Measurements from ENCODE around the gene AUTS2. TPM values are rescaled to one million over a fixed set of nuclear protein-coding genes. Genes with fewer than 3 reads are reported as not detected.
A peak's percentile ranks its signal among the peaks of the same experiment; 100 is the strongest.

Gene AUTS2
- total and polyA plus RNA-seq, 2 of the 8 experiments (the other 6 are each of a cell fraction or from before 2014, with no cell fraction given), result 25.9 to 101 TPM

DNA sequence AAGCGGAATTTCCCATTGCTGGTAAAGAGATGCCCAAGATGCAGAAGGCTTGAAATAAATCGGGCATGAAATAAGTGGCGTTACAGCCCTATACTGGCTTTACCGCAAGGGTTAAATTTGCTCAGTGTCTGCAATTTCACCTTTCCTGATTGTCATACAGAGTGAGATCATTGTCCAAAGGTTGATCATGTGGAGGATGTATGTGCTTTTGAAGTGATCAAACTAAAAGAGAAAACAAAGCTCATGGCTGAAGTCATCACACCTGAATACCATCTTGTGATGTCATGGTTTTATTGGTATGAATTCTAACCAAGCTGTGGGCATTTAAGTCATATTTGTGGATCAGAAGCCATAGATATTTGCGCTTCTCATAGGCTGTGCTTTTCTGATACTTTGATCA, 635.5 kb downstream of the AUTS2 start:
- no peak overlapping the region for H3K14ac ChIP-seq (ENCODE audit: insufficient read length)
- no peak overlapping the region for H3K18ac ChIP-seq (ENCODE audit: extremely low read depth, low read length)
- H3K9me3 ChIP-seq (ENCODE audit: insufficient read depth in 2 of 2, low read depth in 1 of 2, low read length in 1 of 2), result peaks cover 6 to 14% of the 10 kb centered on the region in 2 experiments; a peak in 2 of 4 replicates
- no peak overlapping the region for H3K56ac ChIP-seq (replicated peaks; ENCODE audit: insufficient read length, low read depth, low read length)
- H4K8ac ChIP-seq (ENCODE audit: extremely low read depth, insufficient read depth, low read length), result no peak overlapping the region
- no peak overlapping the region for H3K4ac ChIP-seq (replicated peaks; ENCODE audit: insufficient read length, low read depth, low read length)
- H2BK12ac ChIP-seq (ENCODE audit: low read depth, low read length), result no peak overlapping the region
- peak; percentile 57 for FAIRE-seq
- H3K23me2 ChIP-seq (ENCODE audit: low read depth, low read length), result no peaks in the 10 kb centered on the region; the same call in 1 of the 2 replicates
- no peaks in the 10 kb centered on the region for H3K36me3 ChIP-seq (ENCODE audit: control insufficient read depth in 2 of 4, insufficient read depth in 4 of 4, low read length in 3 of 4)
- H2BK20ac ChIP-seq (ENCODE audit: low read length), result no peak overlapping the region
- no peak overlapping the region for H3K9ac ChIP-seq (replicated peaks in 1 of 4; ENCODE audit: extremely low read depth in 1 of 4, low read depth in 3 of 4, low read length in 3 of 4)
- DNase-seq (ENCODE audit: low read depth in 1 of 2, low spot score in 2 of 2), result no peak
- no peaks in the 10 kb centered on the region for H3K79me1 ChIP-seq (ENCODE audit: low read depth, low read length)
- H2BK15ac ChIP-seq (ENCODE audit: low read length), result no peak overlapping the region
- ChIA-PET CTCF (ENCODE audit: partially characterized antibody) (no interaction called here), POLR2A (ENCODE audit: partially characterized antibody) (no interaction called here)
- no peak overlapping the region for H2BK5ac ChIP-seq (ENCODE audit: low read depth, low read length)
- no peak overlapping the region for H4K5ac ChIP-seq (ENCODE audit: insufficient read length, low read depth, low read length)
- no peak overlapping the region for H4K91ac ChIP-seq (replicated peaks; ENCODE audit: insufficient read length, low read length)
- H2AFZ ChIP-seq (ENCODE audit: low read length), result no peak overlapping the region
- WGBS, 2 experiments (ENCODE audit: extremely low coverage in 1 of 2, insufficient coverage in 1 of 2, insufficient read length in 1 of 2, insufficient replicate concordance in 2 of 2, low coverage in 1 of 2, low lambda C conversion rate in 2 of 2, missing lambda C conversion rate in 1 of 2), result 87% methylated on average over 5 of the region's 5 CpGs; no CpG with 5 or more reads in 1 of the 2 experiments
- no peaks in the 10 kb centered on the region for H3K79me2 ChIP-seq (ENCODE audit: control insufficient read depth in 1 of 2, insufficient read depth in 2 of 2, low read length in 2 of 2)
- no peak overlapping the region for H3K23ac ChIP-seq (ENCODE audit: insufficient read length)
- H2BK120ac ChIP-seq (replicated peaks; ENCODE audit: low read depth, low read length), result no peak overlapping the region
- H3K4me3 ChIP-seq (ENCODE audit: extremely low read depth in 1 of 4, insufficient read depth in 2 of 4, low read depth in 3 of 4, low read length in 4 of 4), result no peak overlapping the region
- no peak overlapping the region for H2AK5ac ChIP-seq (ENCODE audit: low read depth, low read length)
- no peaks in the 10 kb centered on the region for H3K27me3 ChIP-seq (replicated peaks in 1 of 4; ENCODE audit: control insufficient read depth in 3 of 4, extremely low read depth in 1 of 4, insufficient read depth in 3 of 4, low read length in 3 of 4)
- H3K4me2 ChIP-seq (ENCODE audit: insufficient read depth in 1 of 2, low read depth in 2 of 2, low read length in 2 of 2), result no peak overlapping the region
- H4K20me1 ChIP-seq (replicated peaks in 1 of 2; ENCODE audit: control insufficient read depth in 1 of 2, insufficient read depth in 2 of 2, low read length in 2 of 2), result no peaks in the 10 kb centered on the region
- no peaks in the 10 kb centered on the region; a peak in 1 of 7 replicates for H3K4me1 ChIP-seq (replicated peaks in 1 of 4; ENCODE audit: control insufficient read depth in 3 of 4, insufficient read depth in 4 of 4, low read length in 3 of 4)
- H3K27ac ChIP-seq (ENCODE audit: low read depth, low read length), result no peak overlapping the region
- no peak for TF ChIP-seq CHD2 (IDR thresholded peaks at IDR 0.05; ENCODE audit: low read length)
- no peak for TF ChIP-seq JUN (IDR thresholded peaks at IDR 0.05; ENCODE audit: low read depth, low read length)
- TF ChIP-seq SAP30 (IDR thresholded peaks at IDR 0.05; ENCODE audit: insufficient read depth, insufficient replicate concordance, low read length), result no peak
- TF ChIP-seq EP300 (IDR thresholded peaks at IDR 0.05; ENCODE audit: borderline replicate concordance in 1 of 2, low read depth in 2 of 2, low read length in 2 of 2), result no peak
- no peak for TF ChIP-seq HDAC6 (IDR thresholded peaks at IDR 0.05; ENCODE audit: low read depth, low read length)
- no peak for TF ChIP-seq SIN3A (conservative IDR thresholded peaks at IDR 0.05 in 1 of 2, IDR thresholded peaks at IDR 0.05 in 1 of 2; ENCODE audit: low read depth in 1 of 2, low read length in 2 of 2)
- no peak for TF ChIP-seq GABPA (IDR thresholded peaks at IDR 0.05; ENCODE audit: borderline replicate concordance, insufficient read depth, low read length)
- no peak for TF ChIP-seq NANOG (IDR thresholded peaks at IDR 0.05; ENCODE audit: insufficient read depth, low read depth, low read length, poor library complexity, severe bottlenecking)
- TF ChIP-seq RNF2 (IDR thresholded peaks at IDR 0.05; ENCODE audit: borderline replicate concordance, low read depth, low read length, missing control alignments, poor library complexity, severe bottlenecking), result no peak
